ENCODE measurements around the gene PWWP2B. TPM values are rescaled to one million over a fixed set of nuclear protein-coding genes. Genes with fewer than 3 reads are reported as not detected.
"Not testable (repeated sequence)": the region's sequence is repeated elsewhere in the genome, so short reads cannot be mapped to it uniquely, and the experiment has no call there.

Gene PWWP2B
- total RNA-seq = 11.0 TPM

- peak within 1 kb of the TSS; percentile 68 to 77 (median 76) for H3K4me3 ChIP-seq (ENCODE audit: low read length in 3 of 3)
- peak within 1 kb of the TSS; percentile 61 to 85 (median 78) for H3K9ac ChIP-seq (ENCODE audit: low read depth in 1 of 3, low read length in 3 of 3)
- H3K4me1 ChIP-seq (ENCODE audit: control insufficient read depth in 3 of 3, insufficient read depth in 3 of 3, low read length in 3 of 3) = peaks cover 27 to 52% (median 47%) of the 10 kb centered on the region in 3 donors
- H3K27ac ChIP-seq (ENCODE audit: low read depth, low read length) = peak within 1 kb of the TSS; percentile 84
- H3K27me3 ChIP-seq (ENCODE audit: control insufficient read depth in 3 of 3, insufficient read depth in 3 of 3, low read length in 3 of 3) = no peaks in the 10 kb centered on the region
- no peaks in the 10 kb centered on the region for H3K36me3 ChIP-seq (ENCODE audit: control insufficient read depth in 3 of 3, insufficient read depth in 3 of 3, low read length in 3 of 3)
- no peaks in the 10 kb centered on the region for H3K9me3 ChIP-seq (ENCODE audit: control insufficient read depth in 3 of 3, low read length in 3 of 3)
Observed at GRCh38 chr10:132397036-132397541, at the start of gene PWWP2B. PWWP2B (plus strand) TSS chr10:132397200; CDS start chr10:132397227, 27 bp downstream.

DNA sequence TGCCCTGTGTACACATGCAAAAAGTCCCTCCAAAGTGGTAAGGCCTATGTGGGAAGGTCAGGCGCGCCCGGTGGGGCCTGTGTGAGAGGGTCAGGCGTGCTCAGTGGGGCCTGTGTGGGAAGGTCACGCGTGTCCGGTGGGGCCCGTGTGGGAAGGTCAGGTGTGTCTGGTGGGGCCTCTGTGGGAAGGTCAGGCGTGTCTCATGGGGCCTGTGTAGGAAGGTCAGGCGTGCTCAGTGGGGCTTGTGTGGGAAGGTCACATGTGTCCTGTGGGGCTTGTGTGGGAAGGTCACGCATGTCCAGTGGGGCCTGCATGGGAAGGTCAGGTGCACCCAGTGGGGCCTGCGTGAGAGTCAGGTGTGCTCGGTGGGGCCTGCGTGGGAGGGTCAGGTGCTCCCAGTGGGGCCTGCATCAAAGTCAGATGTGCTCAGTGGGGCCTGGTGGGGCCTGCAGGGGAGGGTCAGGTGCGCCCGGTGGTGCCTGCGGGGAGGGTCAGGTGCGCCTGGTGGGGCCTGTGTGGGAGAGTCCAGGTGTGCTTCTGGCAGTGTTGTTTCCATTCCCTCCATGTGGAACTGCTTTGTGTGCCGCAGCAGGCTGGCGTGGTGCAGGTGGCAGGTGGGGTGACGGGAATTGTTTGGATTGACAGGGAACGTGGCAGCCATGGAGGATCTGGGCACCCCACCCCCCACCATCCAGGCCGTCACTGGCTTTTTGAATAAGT is 49.6 kb upstream of the PWWP2B start:
- Histone ChIP-seq H3K4me3 (ENCODE audit: low read length in 3 of 3) (no peak overlapping the region), H3K27ac (ENCODE audit: low read depth, low read length) (no peak overlapping the region), H3K4me1 (ENCODE audit: control insufficient read depth in 3 of 3, insufficient read depth in 3 of 3, low read length in 3 of 3) (no peaks in the 10 kb centered on the region), H3K9me3 (ENCODE audit: control insufficient read depth in 3 of 3, low read length in 3 of 3) (no peaks in the 10 kb centered on the region), H3K36me3 (ENCODE audit: control insufficient read depth in 3 of 3, insufficient read depth in 3 of 3, low read length in 3 of 3) (peaks cover 0 to 17% (median 5%) of the 10 kb centered on the region in 3 donors), H3K9ac (ENCODE audit: low read depth in 1 of 3, low read length in 3 of 3) (no peak overlapping the region), H3K27me3 (ENCODE audit: control insufficient read depth in 3 of 3, insufficient read depth in 3 of 3, low read length in 3 of 3) (no peaks in the 10 kb centered on the region)

DNA sequence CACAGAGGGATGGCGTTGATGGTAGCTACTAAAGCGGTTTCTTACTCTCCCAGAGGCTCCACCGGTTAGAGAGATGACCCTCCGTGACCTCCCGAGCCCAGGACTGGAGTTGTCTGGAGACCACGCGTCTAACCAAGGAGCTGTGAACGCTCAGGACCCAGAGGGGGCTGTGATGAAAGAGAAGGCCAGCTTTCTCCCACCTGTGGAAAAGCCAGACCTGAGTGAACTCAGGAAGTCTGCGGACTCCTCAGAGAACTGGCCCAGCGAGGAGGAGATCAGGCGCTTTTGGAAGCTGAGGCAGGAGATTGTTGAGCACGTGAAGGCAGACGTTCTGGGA is 49.1 kb upstream of the PWWP2B start:
- peaks cover 0 to 16% (median 5%) of the 10 kb centered on the region in 3 donors for H3K36me3 ChIP-seq (ENCODE audit: control insufficient read depth in 3 of 3, insufficient read depth in 3 of 3, low read length in 3 of 3)
- no peaks in the 10 kb centered on the region for H3K27me3 ChIP-seq (ENCODE audit: control insufficient read depth in 3 of 3, insufficient read depth in 3 of 3, low read length in 3 of 3)
- H3K4me1 ChIP-seq (ENCODE audit: control insufficient read depth in 3 of 3, insufficient read depth in 3 of 3, low read length in 3 of 3) = no peaks in the 10 kb centered on the region
- no peaks in the 10 kb centered on the region for H3K9me3 ChIP-seq (ENCODE audit: control insufficient read depth in 3 of 3, low read length in 3 of 3)
- no peak overlapping the region for H3K4me3 ChIP-seq (ENCODE audit: low read length in 3 of 3)
- no peak overlapping the region for H3K27ac ChIP-seq (ENCODE audit: low read depth, low read length)
- H3K9ac ChIP-seq (ENCODE audit: low read depth in 1 of 3, low read length in 3 of 3) = no peak overlapping the region

GRCh38 chr10:132349766-132350165 is 47.2 kb upstream of the PWWP2B start:
- H3K9me3 ChIP-seq (ENCODE audit: control insufficient read depth in 3 of 3, low read length in 3 of 3) = no peaks in the 10 kb centered on the region
- H3K36me3 ChIP-seq (ENCODE audit: control insufficient read depth in 3 of 3, insufficient read depth in 3 of 3, low read length in 3 of 3) = peaks cover 0 to 11% (median 5%) of the 10 kb centered on the region in 3 donors
- H3K4me3 ChIP-seq (ENCODE audit: low read length in 3 of 3) = no peak overlapping the region
- no peak overlapping the region for H3K9ac ChIP-seq (ENCODE audit: low read depth in 1 of 3, low read length in 3 of 3)
- no peaks in the 10 kb centered on the region for H3K4me1 ChIP-seq (ENCODE audit: control insufficient read depth in 3 of 3, insufficient read depth in 3 of 3, low read length in 3 of 3)
- H3K27me3 ChIP-seq (ENCODE audit: control insufficient read depth in 3 of 3, insufficient read depth in 3 of 3, low read length in 3 of 3) = no peaks in the 10 kb centered on the region
- no peak overlapping the region for H3K27ac ChIP-seq (ENCODE audit: low read depth, low read length)

DNA sequence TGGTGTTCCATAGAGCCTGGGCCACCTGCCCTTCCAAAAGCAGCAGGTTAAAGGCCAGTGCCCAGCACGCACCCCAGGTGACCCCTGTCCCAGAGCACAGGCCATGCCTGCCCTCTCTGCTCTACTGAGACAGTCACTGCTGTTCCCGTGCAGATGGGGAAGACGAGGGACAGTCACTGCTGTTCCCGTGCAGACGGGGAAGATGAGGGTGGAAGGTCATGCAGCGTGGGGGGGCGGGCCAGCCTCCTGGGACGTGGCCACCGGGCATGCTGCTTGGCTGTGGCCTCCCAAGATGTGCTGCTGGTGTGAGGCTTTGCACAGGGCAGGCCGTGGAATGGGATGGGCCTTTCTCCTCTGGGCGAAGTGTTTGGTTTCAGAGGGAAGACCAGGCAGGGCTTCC is 46.6 kb upstream of the PWWP2B start:
- no peak overlapping the region for H3K4me3 ChIP-seq (ENCODE audit: low read length in 3 of 3)
- no peaks in the 10 kb centered on the region for H3K9me3 ChIP-seq (ENCODE audit: control insufficient read depth in 3 of 3, low read length in 3 of 3)

GRCh38 chr10:132350946-132351345 is 46.1 kb upstream of the PWWP2B start:
- H3K4me3 ChIP-seq (ENCODE audit: low read length in 3 of 3) = no peak overlapping the region
- H3K36me3 ChIP-seq (ENCODE audit: control insufficient read depth in 3 of 3, insufficient read depth in 3 of 3, low read length in 3 of 3) = peaks cover 0 to 9% (median 5%) of the 10 kb centered on the region in 3 donors

More for the DNA sequence above, 46.6 kb upstream of the PWWP2B start:
- Histone ChIP-seq H3K9ac (ENCODE audit: low read depth in 1 of 3, low read length in 3 of 3) (no peak overlapping the region), H3K36me3 (ENCODE audit: control insufficient read depth in 3 of 3, insufficient read depth in 3 of 3, low read length in 3 of 3) (peaks cover 0 to 9% (median 5%) of the 10 kb centered on the region in 3 donors), H3K4me1 (ENCODE audit: control insufficient read depth in 3 of 3, insufficient read depth in 3 of 3, low read length in 3 of 3) (no peaks in the 10 kb centered on the region), H3K27me3 (ENCODE audit: control insufficient read depth in 3 of 3, insufficient read depth in 3 of 3, low read length in 3 of 3) (no peaks in the 10 kb centered on the region), H3K27ac (ENCODE audit: low read depth, low read length) (no peak overlapping the region)

GRCh38 chr10:132351611-132352010 is 45.4 kb upstream of the PWWP2B start:
- Histone ChIP-seq H3K4me3 (ENCODE audit: low read length in 3 of 3) (no peak overlapping the region), H3K27me3 (ENCODE audit: control insufficient read depth in 3 of 3, insufficient read depth in 3 of 3, low read length in 3 of 3) (no peaks in the 10 kb centered on the region), H3K27ac (ENCODE audit: low read depth, low read length) (no peak overlapping the region), H3K36me3 (ENCODE audit: control insufficient read depth in 3 of 3, insufficient read depth in 3 of 3, low read length in 3 of 3) (peaks cover 0 to 8% (median 5%) of the 10 kb centered on the region in 3 donors), H3K4me1 (ENCODE audit: control insufficient read depth in 3 of 3, insufficient read depth in 3 of 3, low read length in 3 of 3) (no peaks in the 10 kb centered on the region), H3K9ac (ENCODE audit: low read depth in 1 of 3, low read length in 3 of 3) (no peak overlapping the region), H3K9me3 (ENCODE audit: control insufficient read depth in 3 of 3, low read length in 3 of 3) (no peaks in the 10 kb centered on the region)

More at GRCh38 chr10:132350946-132351345, 46.1 kb upstream of the PWWP2B start:
- no peak overlapping the region for H3K9ac ChIP-seq (ENCODE audit: low read depth in 1 of 3, low read length in 3 of 3)
- no peaks in the 10 kb centered on the region for H3K9me3 ChIP-seq (ENCODE audit: control insufficient read depth in 3 of 3, low read length in 3 of 3)
- H3K4me1 ChIP-seq (ENCODE audit: control insufficient read depth in 3 of 3, insufficient read depth in 3 of 3, low read length in 3 of 3) = no peaks in the 10 kb centered on the region
- no peaks in the 10 kb centered on the region for H3K27me3 ChIP-seq (ENCODE audit: control insufficient read depth in 3 of 3, insufficient read depth in 3 of 3, low read length in 3 of 3)
- no peak overlapping the region for H3K27ac ChIP-seq (ENCODE audit: low read depth, low read length)

DNA sequence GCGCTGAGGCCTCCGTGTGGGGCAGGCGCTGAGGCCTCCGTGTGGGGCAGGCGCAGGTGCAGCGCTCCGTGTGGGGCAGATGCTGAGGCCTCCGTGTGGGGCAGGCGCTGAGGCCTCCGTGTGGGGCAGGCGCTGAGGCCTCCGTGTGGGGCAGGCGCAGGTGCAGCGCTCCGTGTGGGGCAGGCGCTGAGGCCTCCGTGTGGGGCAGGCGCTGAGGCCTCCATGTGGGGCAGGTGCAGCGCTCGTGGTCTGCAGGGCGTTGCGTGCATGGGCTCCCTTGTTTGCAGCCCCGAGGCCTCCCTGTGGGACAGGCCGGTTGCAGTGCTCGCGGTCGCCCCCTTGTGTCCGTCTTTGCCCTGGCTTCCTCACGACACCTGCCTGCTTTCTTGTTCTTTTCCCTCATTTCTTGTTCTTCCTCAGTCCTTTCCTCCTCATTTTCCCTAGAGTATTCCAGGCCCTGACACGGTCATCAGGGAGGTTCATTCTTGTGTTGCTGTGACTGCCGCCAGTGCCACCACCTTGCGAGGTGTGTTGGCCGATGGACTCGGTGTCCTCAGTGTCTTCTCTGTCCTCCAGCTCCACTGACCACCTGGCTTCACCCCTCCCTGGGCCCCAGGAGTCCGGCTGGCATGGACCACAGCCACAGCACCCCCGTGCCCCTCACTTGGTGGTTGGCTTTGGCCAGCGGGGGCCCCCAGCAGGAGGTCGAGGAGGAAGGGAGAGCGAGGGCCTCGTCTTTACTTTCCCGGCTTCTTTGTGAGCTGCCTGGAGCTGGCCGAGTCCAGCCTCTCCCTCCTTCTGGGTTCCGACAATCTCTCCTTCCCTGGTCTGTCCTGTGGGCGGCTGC is 44.3 kb upstream of the PWWP2B start:
- H3K27me3 ChIP-seq (ENCODE audit: control insufficient read depth in 3 of 3, insufficient read depth in 3 of 3, low read length in 3 of 3); H3K4me1 ChIP-seq (ENCODE audit: control insufficient read depth in 3 of 3, insufficient read depth in 3 of 3, low read length in 3 of 3); H3K36me3 ChIP-seq (ENCODE audit: control insufficient read depth in 3 of 3, insufficient read depth in 3 of 3, low read length in 3 of 3); H3K9ac ChIP-seq (ENCODE audit: low read depth in 1 of 3, low read length in 3 of 3); H3K4me3 ChIP-seq (ENCODE audit: low read length in 3 of 3); H3K9me3 ChIP-seq (ENCODE audit: control insufficient read depth in 3 of 3, low read length in 3 of 3); H3K27ac ChIP-seq (ENCODE audit: low read depth, low read length): not testable (repeated sequence)

- Histone ChIP-seq H3K9ac (ENCODE audit: low read depth in 1 of 3, low read length in 3 of 3) (no peak overlapping the region), H3K4me3 (ENCODE audit: low read length in 3 of 3) (no peak overlapping the region), H3K9me3 (ENCODE audit: control insufficient read depth in 3 of 3, low read length in 3 of 3) (no peaks in the 10 kb centered on the region), H3K27me3 (ENCODE audit: control insufficient read depth in 3 of 3, insufficient read depth in 3 of 3, low read length in 3 of 3) (no peaks in the 10 kb centered on the region), H3K27ac (ENCODE audit: low read depth, low read length) (no peak overlapping the region), H3K36me3 (ENCODE audit: control insufficient read depth in 3 of 3, insufficient read depth in 3 of 3, low read length in 3 of 3) (peaks cover 0 to 5% (median 3%) of the 10 kb centered on the region in 3 donors), H3K4me1 (ENCODE audit: control insufficient read depth in 3 of 3, insufficient read depth in 3 of 3, low read length in 3 of 3) (no peaks in the 10 kb centered on the region)
Observed at GRCh38 chr10:132353456-132354355, 43.3 kb upstream of the PWWP2B start.
